Neural cell (in vitro differentiated cells): ENCODE results near the gene TSPAN11. TPM values are rescaled to one million over a fixed set of nuclear protein-coding genes. Genes with fewer than 3 reads are reported as not detected.

Experiments
- H2AFZ ChIP-seq: fragments of 200-600, 300-800 bp; sonication (generic), shearing (Covaris generic); 2 replicates; pipeline ENCODE4 v1.6.0; 2014; ENCODE audit warnings: low read depth, mild to moderate bottlenecking, antibody characterized with exemption, low read length, moderate library complexity
- H3F3A ChIP-seq: fragments of 200-600 bp; shearing (Covaris generic); 2 replicates; pipeline ENCODE4 v1.6.1; 2016; ENCODE audit warnings: mild to moderate bottlenecking, moderate library complexity, mixed read lengths, antibody characterized with exemption, low read length; ENCODE audit not compliant: insufficient read depth, poor library complexity, severe bottlenecking
- H3K27ac ChIP-seq: fragments of 200-600, 300-800 bp; sonication (generic), shearing (Covaris generic); 2 replicates; pipeline ENCODE4 v1.5.1; 2014; ENCODE audit warnings: mild to moderate bottlenecking, low read length, moderate library complexity
- H3K27me3 ChIP-seq: fragments of 300-800, 200-600 bp; sonication (generic), shearing (Covaris generic); 2 replicates; pipeline ENCODE4 v1.6.0; 2014; ENCODE audit warnings: mild to moderate bottlenecking, low read depth, low read length, moderate library complexity; ENCODE audit not compliant: insufficient read depth
- H3K36me3 ChIP-seq: fragments of 300-800, 200-600 bp; sonication (generic), shearing (Covaris generic); 2 replicates; pipeline ENCODE4 v1.5.1; 2014; ENCODE audit warnings: mild to moderate bottlenecking, antibody characterized with exemption, low read length, moderate library complexity; ENCODE audit not compliant: insufficient read depth
- H3K4me2 ChIP-seq: fragments of 300-800, 200-600 bp; sonication (generic), shearing (Covaris generic); 2 replicates; pipeline ENCODE4 v1.6.0; 2014; ENCODE audit warnings: mild to moderate bottlenecking, low read length
- H3K4me3 ChIP-seq: fragments of 300-800, 200-600 bp; sonication (generic), shearing (Covaris generic); 2 replicates; pipeline ENCODE4 v1.5.1; 2014; ENCODE audit warnings: mild to moderate bottlenecking, low read length, moderate library complexity
- H3K79me2 ChIP-seq: fragments of 200-600 bp; shearing (Covaris generic); replicated peaks from 2 replicates; pipeline ENCODE4 v1.6.0; 2014; ENCODE audit warnings: mild to moderate bottlenecking, low read length, moderate library complexity; ENCODE audit not compliant: insufficient read depth
- H3K9ac ChIP-seq: fragments of 300-800, 200-600 bp; sonication (generic), shearing (Covaris generic); 2 replicates; pipeline ENCODE4 v1.6.1; 2016; ENCODE audit warnings: mild to moderate bottlenecking, low read length, mixed read lengths
- H3K9me2 ChIP-seq: fragments of 200-600 bp; shearing (Covaris generic); 2 replicates; pipeline ENCODE4 v1.6.1; 2016; ENCODE audit warnings: mild to moderate bottlenecking, low read length, mixed read lengths; ENCODE audit not compliant: insufficient read depth
- H3K9me3 ChIP-seq: fragments of 200-600, 300-800 bp; sonication (generic), shearing (Covaris generic); 2 replicates; pipeline ENCODE4 v1.6.1; 2016; ENCODE audit warnings: mild to moderate bottlenecking, mixed run types, low read length, moderate library complexity, mixed read lengths
- H4K20me1 ChIP-seq: fragments of 200-600 bp; shearing (Covaris generic); 2 replicates; pipeline ENCODE4 v1.6.1; 2016; ENCODE audit warnings: mild to moderate bottlenecking, mixed run types; ENCODE audit not compliant: insufficient read depth
- EZH2 ChIP-seq: fragments of 200-600, 300-800 bp; shearing (Covaris generic), sonication (generic); IDR thresholded peaks from 2 replicates; pipeline ENCODE4 v1.6.1; 2014; ENCODE audit warnings: antibody characterized with exemption, low read length, borderline replicate concordance, mild to moderate bottlenecking; ENCODE audit not compliant: insufficient read depth, poor library complexity, severe bottlenecking
- MXI1 ChIP-seq: fragments of 450-650 bp; conservative IDR thresholded peaks from 2 replicates; pipeline ENCODE4 v1.6.1; 2014; ENCODE audit warnings: antibody characterized with exemption, mild to moderate bottlenecking; ENCODE audit not compliant: poor library complexity, severe bottlenecking
- POLR2AphosphoS5 ChIP-seq: IDR thresholded peaks from 2 replicates; pipeline ENCODE4 v1.6.1; 2012
- RAD21 ChIP-seq: fragments of 450-650 bp; conservative IDR thresholded peaks from 2 replicates; pipeline ENCODE4 v1.6.1; 2014; ENCODE audit warnings: antibody characterized with exemption, mild to moderate bottlenecking, moderate library complexity
- REST ChIP-seq: IDR thresholded peaks from 2 replicates; pipeline ENCODE4 v1.6.1; 2012; ENCODE audit warnings: borderline replicate concordance
- polyA plus RNA-seq: library from polyadenylated mRNA; depleted of rRNA; stranded (reverse); fragments of >200 nt; gene quantifications from 2 replicates; pipeline ENCODE4 v1.2.3, GENCODE V29; 2014

TSPAN11 gene
- polyA plus RNA-seq, 1 donor from 2014 or later = 5.6 TPM

- H4K20me1 ChIP-seq = no peaks in the 10 kb centered on the region
- H3K79me2 ChIP-seq = no peaks in the 10 kb centered on the region
- TF ChIP-seq EZH2 (no peak), RAD21 (no peak), REST (no peak)
- H3K4me2 ChIP-seq = no peak overlapping the region
- no peaks in the 10 kb centered on the region for H3F3A ChIP-seq
- no peak overlapping the region for H3K27ac ChIP-seq
- no peak overlapping the region for H3K4me3 ChIP-seq
- H3K27me3 ChIP-seq = no peaks in the 10 kb centered on the region
- no peaks in the 10 kb centered on the region for H3K9me2 ChIP-seq
- H2AFZ ChIP-seq = no peak overlapping the region
- H3K9me3 ChIP-seq = no peaks in the 10 kb centered on the region
- H3K36me3 ChIP-seq = no peaks in the 10 kb centered on the region
- H3K9ac ChIP-seq = no peak overlapping the region
Observed at GRCh38 chr12:30996752-30997151, 70.2 kb downstream of the TSPAN11 start.

- no peaks in the 10 kb centered on the region for H3K27me3 ChIP-seq
- no peak overlapping the region for H3K9ac ChIP-seq
- H3F3A ChIP-seq = no peaks in the 10 kb centered on the region
- no peaks in the 10 kb centered on the region for H3K36me3 ChIP-seq
- H3K4me2 ChIP-seq = no peak overlapping the region
- no peaks in the 10 kb centered on the region for H3K79me2 ChIP-seq
- H3K4me3 ChIP-seq = no peak overlapping the region
- TF ChIP-seq MXI1 = no peak
- no peak for TF ChIP-seq POLR2AphosphoS5
- TF ChIP-seq REST = no peak
- no peak for TF ChIP-seq EZH2
- no peaks in the 10 kb centered on the region for H3K9me2 ChIP-seq
- H2AFZ ChIP-seq = no peak overlapping the region
- no peaks in the 10 kb centered on the region for H3K9me3 ChIP-seq
- no peaks in the 10 kb centered on the region for H4K20me1 ChIP-seq
- no peak overlapping the region for H3K27ac ChIP-seq
Observed at GRCh38 chr12:30997685-30998440, 71.3 kb downstream of the TSPAN11 start.
